Right atrium auricular region (tissue), 2 donors: ENCODE measurements around the gene ADAM33. TPM values are rescaled to one million over a fixed set of nuclear protein-coding genes. Genes with fewer than 3 reads are reported as not detected.

Experiments
- DNase-seq: peaks from one replicate; pipeline ENCODE4 v3.0.0-alpha.2; 2019; ENCODE audit warnings: low spot score
- H3K27ac ChIP-seq, 2 donors: fragments of 200-600 bp; sonication (generic); 1 replicate in 1 of 2; 2 replicates in 1 of 2; pipeline ENCODE4 v1.5.1; 2016 to 2019
- H3K27me3 ChIP-seq, 2 donors: fragments of 200-600 bp; sonication (generic); one replicate each; pipeline versions ENCODE4 v1.5.1 to v1.6.0; 2017 to 2019
- H3K36me3 ChIP-seq: fragments of 200-600 bp; sonication (generic); one replicate; pipeline ENCODE4 v1.5.1; 2016
- H3K4me1 ChIP-seq, 2 donors: fragments of 200-600 bp; sonication (generic); one replicate each; pipeline versions ENCODE4 v1.5.1 to v1.6.0; 2017 to 2019
- H3K4me3 ChIP-seq, 2 donors: fragments of 200-600 bp; sonication (generic); 1 replicate in 1 of 2; 2 replicates in 1 of 2; pipeline ENCODE4 v1.5.1; 2017 to 2019; ENCODE audit warnings: mild to moderate bottlenecking in 1 of 2, moderate library complexity in 1 of 2
- H3K9me3 ChIP-seq, 2 donors: fragments of 200-600 bp; sonication (generic); one replicate each; pipeline ENCODE4 v1.5.1; 2019
- total RNA-seq, 2 donors: library from RNA; depleted of rRNA; stranded (reverse); fragments of >200 nt; gene quantifications; one replicate each; pipeline ENCODE4 v1.1.0, GENCODE V29; 2016
- TF ChIP-seq, protein P1 (sequence below), 2 donors: fragments of 200-600 bp; sonication (generic); IDR thresholded peaks; one replicate each; pipeline ENCODE4 v1.5.1; 2019; ENCODE audit warnings: antibody characterized with exemption in 2 of 2

The ADAM33 gene
- total RNA-seq, 2 donors from 2014 or later, result 9.7 to 13.8 TPM

DNA sequence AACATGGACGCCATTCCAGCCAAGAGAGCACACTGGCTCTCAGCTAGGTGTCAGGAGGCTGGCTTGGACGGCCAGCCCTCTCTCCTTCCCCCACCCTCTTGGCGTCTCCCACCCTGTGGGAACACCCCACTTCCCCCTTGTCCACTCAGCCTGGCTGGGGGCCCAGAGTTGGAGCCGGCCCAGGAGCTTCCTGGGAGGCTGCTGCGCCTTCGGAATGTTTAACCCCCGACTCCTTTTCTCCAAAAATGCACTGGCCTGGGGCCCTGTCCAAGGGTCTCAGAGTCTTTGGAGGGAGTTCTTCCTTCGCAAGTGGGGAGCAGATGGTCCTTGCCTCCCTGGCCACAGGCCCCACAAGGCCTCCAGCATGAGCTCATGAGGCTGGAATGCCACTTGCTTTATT, 4.1 kb downstream of the ADAM33 start:
- Histone ChIP-seq H3K36me3 (no peaks in the 10 kb centered on the region), H3K4me3 (no peak overlapping the region), H3K4me1 (peaks cover 0 to 49% of the 10 kb centered on the region in 2 donors), H3K27me3 (peaks cover 0 to 3% of the 10 kb centered on the region in 2 donors), H3K9me3 (no peaks in the 10 kb centered on the region), H3K27ac (peak overlapping the region; percentile 38 to 44)
- TF ChIP-seq, protein P1, sequence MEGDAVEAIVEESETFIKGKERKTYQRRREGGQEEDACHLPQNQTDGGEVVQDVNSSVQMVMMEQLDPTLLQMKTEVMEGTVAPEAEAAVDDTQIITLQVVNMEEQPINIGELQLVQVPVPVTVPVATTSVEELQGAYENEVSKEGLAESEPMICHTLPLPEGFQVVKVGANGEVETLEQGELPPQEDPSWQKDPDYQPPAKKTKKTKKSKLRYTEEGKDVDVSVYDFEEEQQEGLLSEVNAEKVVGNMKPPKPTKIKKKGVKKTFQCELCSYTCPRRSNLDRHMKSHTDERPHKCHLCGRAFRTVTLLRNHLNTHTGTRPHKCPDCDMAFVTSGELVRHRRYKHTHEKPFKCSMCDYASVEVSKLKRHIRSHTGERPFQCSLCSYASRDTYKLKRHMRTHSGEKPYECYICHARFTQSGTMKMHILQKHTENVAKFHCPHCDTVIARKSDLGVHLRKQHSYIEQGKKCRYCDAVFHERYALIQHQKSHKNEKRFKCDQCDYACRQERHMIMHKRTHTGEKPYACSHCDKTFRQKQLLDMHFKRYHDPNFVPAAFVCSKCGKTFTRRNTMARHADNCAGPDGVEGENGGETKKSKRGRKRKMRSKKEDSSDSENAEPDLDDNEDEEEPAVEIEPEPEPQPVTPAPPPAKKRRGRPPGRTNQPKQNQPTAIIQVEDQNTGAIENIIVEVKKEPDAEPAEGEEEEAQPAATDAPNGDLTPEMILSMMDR (IDR thresholded peaks at IDR 0.05), result no peak
- DNase-seq, result no peak

DNA sequence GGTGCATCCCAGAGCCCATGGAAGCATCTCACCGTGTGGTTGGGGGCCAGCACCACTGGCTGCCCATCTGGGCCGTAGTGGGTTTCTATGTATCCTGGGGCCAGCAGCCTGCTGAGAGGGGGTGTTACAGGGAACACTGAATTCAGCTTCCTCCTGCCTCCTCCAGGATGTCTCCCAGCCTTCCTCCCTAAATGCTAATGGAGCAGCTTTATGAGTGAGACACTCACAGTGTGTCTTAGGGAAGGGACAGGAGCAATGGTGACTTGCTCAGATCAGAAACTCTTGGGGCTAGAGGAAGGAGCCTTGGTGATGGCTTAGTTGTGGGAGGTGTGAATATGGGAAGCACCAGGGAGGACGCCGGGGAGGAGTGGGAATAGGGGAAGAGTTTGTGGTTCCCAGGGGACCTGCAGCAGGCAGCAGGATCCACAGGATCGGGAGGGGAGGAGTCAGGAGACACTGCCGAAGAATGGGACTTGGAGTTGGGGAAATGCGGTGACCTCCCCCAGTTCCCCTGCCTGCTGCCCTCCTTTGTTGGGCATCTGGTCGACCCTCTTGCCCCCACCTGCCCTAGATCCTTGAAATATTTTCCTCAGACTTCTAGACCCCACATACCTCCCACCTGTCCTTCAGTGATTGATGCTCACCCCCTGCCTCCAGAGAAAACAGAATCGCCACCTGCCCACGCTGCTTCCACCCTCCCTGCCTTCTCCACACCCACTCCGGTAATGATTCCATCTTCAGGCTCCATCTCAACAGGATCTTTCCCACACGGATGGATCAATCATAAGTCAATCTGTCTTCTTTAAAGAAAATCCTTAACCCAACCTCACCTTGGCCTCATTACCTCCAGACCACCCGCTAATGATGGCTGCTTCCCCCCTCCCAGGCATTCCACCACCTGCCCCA, 6.6 kb downstream of the ADAM33 start:
- H3K27me3 ChIP-seq, result no peaks in the 10 kb centered on the region
- H3K4me3 ChIP-seq, result no peak overlapping the region
- TF ChIP-seq, protein P1 (IDR thresholded peaks at IDR 0.05), result no peak
- no peak for DNase-seq
- H3K36me3 ChIP-seq, result no peaks in the 10 kb centered on the region
- H3K4me1 ChIP-seq, result peaks cover 0 to 31% of the 10 kb centered on the region in 2 donors
- H3K27ac ChIP-seq, result no peak overlapping the region
- H3K9me3 ChIP-seq, result no peaks in the 10 kb centered on the region

DNA sequence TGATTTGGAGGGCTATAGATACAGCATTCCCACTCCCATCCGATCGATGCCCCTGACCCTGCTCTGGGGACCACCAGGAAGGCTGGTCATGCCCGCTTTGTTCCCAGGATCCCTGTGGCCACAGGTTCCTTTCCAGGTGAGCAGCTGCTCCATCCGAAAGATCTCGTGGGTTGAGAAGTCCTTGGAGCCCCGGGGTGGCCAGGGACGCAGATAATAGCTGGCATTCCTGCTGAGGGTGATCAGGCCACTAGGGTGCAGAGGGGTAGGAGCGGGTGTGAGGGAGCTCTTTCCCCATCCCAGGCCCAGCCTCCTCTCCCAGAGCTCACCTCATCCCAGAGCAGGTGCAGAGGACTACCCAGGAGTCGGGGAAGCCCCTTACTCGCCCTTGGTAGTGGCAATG, 7.4 kb downstream of the ADAM33 start:
- H3K27ac ChIP-seq, result no peak overlapping the region
- no peaks in the 10 kb centered on the region for H3K36me3 ChIP-seq
- H3K9me3 ChIP-seq, result no peaks in the 10 kb centered on the region
- TF ChIP-seq, protein P1 (IDR thresholded peaks at IDR 0.05), result no peak
- no peak overlapping the region for H3K4me3 ChIP-seq
- DNase-seq, result no peak
- H3K27me3 ChIP-seq, result no peaks in the 10 kb centered on the region
- peaks cover 0 to 30% of the 10 kb centered on the region in 2 donors for H3K4me1 ChIP-seq

DNA sequence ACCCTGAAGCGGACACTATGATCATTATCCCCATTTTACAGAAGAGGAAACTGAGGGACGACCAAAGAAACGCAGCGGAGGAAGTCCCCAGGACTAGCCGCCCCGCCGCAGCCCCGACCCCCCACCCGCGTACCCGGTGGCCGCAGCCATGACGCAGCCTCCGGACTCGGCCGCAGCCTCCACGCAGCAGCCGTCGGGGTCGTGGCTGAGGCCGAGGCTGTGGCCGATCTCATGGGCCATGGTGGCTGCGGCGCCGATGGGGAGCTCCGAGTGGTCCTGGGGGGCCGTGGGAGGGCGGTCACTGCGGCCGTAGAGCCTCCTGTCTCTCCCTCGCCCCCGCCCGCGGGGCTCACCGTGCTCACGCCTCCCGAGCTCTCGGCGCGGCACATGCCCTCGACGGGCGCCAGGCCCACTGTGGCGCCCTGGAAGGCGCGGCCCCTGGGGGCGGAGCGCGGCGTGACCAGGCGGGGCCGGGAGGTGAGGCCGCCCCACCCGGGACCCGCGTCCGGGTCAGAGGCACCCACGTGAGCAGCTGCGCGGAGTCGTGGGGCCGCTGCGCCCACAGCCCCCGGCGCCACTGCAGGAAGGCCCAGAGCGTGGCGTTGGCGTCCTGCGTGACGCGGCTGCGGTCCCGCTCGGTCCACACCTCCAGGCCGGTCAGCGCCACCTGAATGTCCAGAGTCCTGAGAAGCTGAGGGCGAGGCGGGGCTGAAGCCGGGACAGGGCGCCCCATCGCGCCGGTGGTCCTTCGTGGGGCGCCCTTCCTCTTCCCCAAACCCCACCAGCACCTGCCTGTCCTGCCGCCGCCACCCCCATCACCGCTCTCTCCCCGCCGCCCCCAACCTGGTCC, 8.4 kb downstream of the ADAM33 start:
- Histone ChIP-seq H3K27me3 (no peaks in the 10 kb centered on the region), H3K4me1 (peaks cover 0 to 26% of the 10 kb centered on the region in 2 donors), H3K4me3 (no peak overlapping the region), H3K27ac (no peak overlapping the region), H3K36me3 (no peaks in the 10 kb centered on the region), H3K9me3 (no peaks in the 10 kb centered on the region)
- TF ChIP-seq, protein P1 (IDR thresholded peaks at IDR 0.05), result no peak
- no peak for DNase-seq

DNA sequence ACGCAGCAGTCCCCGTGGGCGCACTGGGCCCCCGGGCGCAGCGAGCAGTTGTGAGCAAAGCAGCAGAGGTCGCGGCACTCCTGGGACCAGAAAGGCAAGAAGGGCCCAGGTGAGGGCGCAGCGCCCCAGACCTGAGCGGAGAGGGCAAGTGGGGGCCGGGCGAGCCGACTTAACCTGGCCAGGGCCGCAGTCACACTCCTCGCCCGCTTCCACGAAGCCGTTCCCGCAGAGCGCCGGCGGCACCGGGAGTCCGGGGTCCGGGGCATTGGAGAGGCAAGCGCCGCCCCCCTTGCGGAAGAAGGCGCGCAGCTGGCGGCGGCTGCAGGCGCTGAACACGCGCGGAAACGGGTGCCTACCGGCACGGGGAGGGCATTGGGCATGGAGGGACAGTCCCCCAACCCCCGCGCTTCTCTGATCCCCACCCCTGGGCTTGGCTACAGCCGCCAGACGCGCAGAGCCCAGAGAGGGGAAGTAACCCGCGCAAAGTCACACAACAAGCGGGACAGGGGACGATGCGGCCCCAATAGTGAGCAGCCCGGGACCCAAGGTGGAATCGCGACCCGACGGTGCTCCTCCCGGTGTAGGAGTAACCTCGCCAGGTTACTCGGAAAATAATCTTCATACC, 9.2 kb downstream of the ADAM33 start:
- no peak for DNase-seq
- no peak overlapping the region for H3K27ac ChIP-seq
- peaks cover 0 to 18% of the 10 kb centered on the region in 2 donors for H3K4me1 ChIP-seq
- TF ChIP-seq, protein P1 (IDR thresholded peaks at IDR 0.05), result no peak
- H3K36me3 ChIP-seq, result no peaks in the 10 kb centered on the region
- no peaks in the 10 kb centered on the region for H3K9me3 ChIP-seq
- H3K4me3 ChIP-seq, result peak overlapping the region in 1 of 2 donors; percentile 17
- H3K27me3 ChIP-seq, result no peaks in the 10 kb centered on the region
